Stomach (tissue), 9 donors: ENCODE results near the gene SLMAP. TPM values are rescaled to one million over a fixed set of nuclear protein-coding genes. Genes with fewer than 3 reads are reported as not detected.
A peak's percentile ranks its signal among the peaks of the same experiment; 100 is the strongest.

Source experiments
- DNase-seq, 2 donors: peaks; one replicate each; pipeline versions ENCODE4 v3.0.0 to v3.0.0-alpha.2; 2013 to 2019
- H3K27ac ChIP-seq, 5 donors: fragments of 200-600 bp in 4 of 5; sonication (generic) in 4 of 5; one replicate each; pipeline ENCODE4 v1.5.1; 2013 to 2019; ENCODE audit warnings: mild to moderate bottlenecking in 1 of 5, moderate library complexity in 1 of 5
- H3K27me3 ChIP-seq, 3 donors: fragments of 200-600 bp; sonication (generic); one replicate each; pipeline ENCODE4 v1.5.1; 2017 to 2019; ENCODE audit warnings: mixed run types in 1 of 3
- H3K36me3 ChIP-seq, 4 donors: fragments of 200-600 bp; sonication (generic); 1 replicate in 3 of 4; 2 replicates in 1 of 4; pipeline ENCODE4 v1.5.1; 2016 to 2019
- H3K4me1 ChIP-seq, 4 donors: fragments of 200-600 bp; sonication (generic); one replicate each; pipeline ENCODE4 v1.5.1; 2016 to 2019
- H3K4me3 ChIP-seq, 4 donors: fragments of 200-600 bp; sonication (generic) in 3 of 4; one replicate each; pipeline ENCODE4 v1.5.1; 2016 to 2019; ENCODE audit warnings: mild to moderate bottlenecking in 1 of 4
- H3K9me3 ChIP-seq, 4 donors: fragments of 200-600 bp; sonication (generic); one replicate each; pipeline ENCODE4 v1.5.1; 2016 to 2019
- CTCF ChIP-seq, 7 experiments: fragments of 450-650 bp in 4 of 7; fragments of 200-600 bp in 3 of 7; sonication (generic) in 3 of 7; IDR thresholded peaks; one replicate each; pipeline ENCODE4 v1.5.1; 2016 to 2019; ENCODE audit warnings: antibody characterized with exemption in 7 of 7, control low read depth in 2 of 7, mild to moderate bottlenecking in 1 of 7
- EP300 ChIP-seq: sonication (generic); formaldehyde crosslinking; IDR thresholded peaks from one replicate; pipeline ENCODE4 v1.6.1; 2017; ENCODE audit warnings: antibody characterized with exemption
- POLR2A ChIP-seq, 4 donors: fragments of 450-650 bp; IDR thresholded peaks; one replicate each; pipeline ENCODE4 v1.6.1; 2016; ENCODE audit warnings: antibody characterized with exemption in 4 of 4, control low read depth in 2 of 4, mild to moderate bottlenecking in 1 of 4, moderate library complexity in 1 of 4
- POLR2AphosphoS5 ChIP-seq, 3 donors: sonication (generic); formaldehyde crosslinking; IDR thresholded peaks; one replicate each; pipeline ENCODE4 v1.6.1; 2016; ENCODE audit warnings: antibody characterized with exemption in 3 of 3
- WGBS, 5 donors: extraction: QIAGEN DNeasy Blood & Tissue Kit in 3 of 5; methylation state at CpG; one replicate each; pipeline versions ENCODE4 v1.1.5 to v1.1.7; 2013 to 2018; 5-methylcytosine and 5-hydroxymethylcytosine counted together
- intact Hi-C: fragments of 100-400 bp; cut with DNase I; formaldehyde crosslinking; loops from one replicate; pipeline ENCODE4 v1.15.1; 2023; ENCODE audit warnings: low total_unique reads
- polyA plus RNA-seq, 3 donors: library from polyadenylated mRNA; stranded (reverse); fragments of 200-250 nt; gene quantifications; one replicate each; pipeline ENCODE4 v1.2.3, GENCODE V29; 2013
- total RNA-seq, 5 donors: library from RNA; depleted of rRNA; stranded (reverse); fragments of >200 nt; gene quantifications; one replicate each; pipeline versions ENCODE4 v1.1.0 to v1.2.3, GENCODE V29; 2014 to 2016
- donor health status: healthy with polysubstance abuse.
- donor health status: Bipolar disorder and iron deficiency.
- donor health status: healthy.

Gene SLMAP
- total and polyA plus RNA-seq, 8 donors, result 23.9 to 534 (median 133) TPM

- H3K9me3 ChIP-seq, result no peaks in the 10 kb centered on the region
- H3K27me3 ChIP-seq, result no peaks in the 10 kb centered on the region
- DNase-seq, result no peak
- intact Hi-C loops, result no loop called here
- 50 to 65% (median 62%) methylated on average over 4 of the region's 4 CpGs for whole genome bisulfite sequencing, 5 donors
- H3K4me3 ChIP-seq, result no peak overlapping the region
- no peak for TF ChIP-seq POLR2A (IDR thresholded peaks at IDR 0.05)
- no peak for TF ChIP-seq CTCF (IDR thresholded peaks at IDR 0.05)
- TF ChIP-seq POLR2AphosphoS5 (IDR thresholded peaks at IDR 0.05), result no peak
- TF ChIP-seq EP300, result no peak
- peaks cover 0 to 6% (median 2%) of the 10 kb centered on the region in 4 donors for H3K4me1 ChIP-seq
- peaks cover 0 to 39% (median 25%) of the 10 kb centered on the region in 4 donors for H3K36me3 ChIP-seq
- peak overlapping the region in 2 of 5 donors; percentile 37 to 89 for H3K27ac ChIP-seq
These were observed 140.6 kb downstream of the SLMAP start for GRCh38 chr3:57896691-57897090.

- WGBS, 5 donors, result 78 to 96% (median 86%) methylated on average over 2 of the region's 2 CpGs
- Histone ChIP-seq H3K27me3 (no peaks in the 10 kb centered on the region), H3K9me3 (no peaks in the 10 kb centered on the region), H3K4me1 (peaks cover 0 to 18% (median 8%) of the 10 kb centered on the region in 4 donors), H3K27ac (peak overlapping the region in 2 of 5 donors; percentile 15 to 19), H3K4me3 (no peak overlapping the region), H3K36me3 (peaks cover 0 to 58% (median 46%) of the 10 kb centered on the region in 4 donors)
- intact Hi-C loops, result no loop called here
- TF ChIP-seq CTCF (IDR thresholded peaks at IDR 0.05), result no peak
- TF ChIP-seq POLR2AphosphoS5 (IDR thresholded peaks at IDR 0.05), result no peak
- no peak for TF ChIP-seq POLR2A (IDR thresholded peaks at IDR 0.05)
- no peak for TF ChIP-seq EP300
- no peak for DNase-seq
These were observed 144.7 kb downstream of the SLMAP start for GRCh38 chr3:57900786-57901185.

GRCh38 chr3:57903124-57903890 lies 147.2 kb downstream of the SLMAP start:
- WGBS, 5 donors, result 73 to 91% (median 86%) methylated on average over 3 of the region's 3 CpGs
- peak overlapping the region in 1 of 5 donors; percentile 5 for H3K27ac ChIP-seq
- TF ChIP-seq POLR2AphosphoS5 (IDR thresholded peaks at IDR 0.05) (peak in 1 of 3 donors; percentile 14), CTCF (IDR thresholded peaks at IDR 0.05) (no peak)
- no peaks in the 10 kb centered on the region for H3K9me3 ChIP-seq
- DNase-seq, result no peak
- peaks cover 0 to 29% (median 6%) of the 10 kb centered on the region in 4 donors for H3K4me1 ChIP-seq
- no peak overlapping the region for H3K4me3 ChIP-seq
- no peaks in the 10 kb centered on the region for H3K27me3 ChIP-seq
- intact Hi-C loops, result no loop called here
- peaks cover under 1 to 59% (median 39%) of the 10 kb centered on the region in 4 donors for H3K36me3 ChIP-seq

GRCh38 chr3:57910990-57911389 lies 154.9 kb downstream of the SLMAP start:
- Histone ChIP-seq H3K9me3 (no peaks in the 10 kb centered on the region), H3K4me3 (no peak overlapping the region), H3K27ac (no peak overlapping the region), H3K36me3 (peaks cover 41 to 86% (median 73%) of the 10 kb centered on the region in 4 donors), H3K27me3 (no peaks in the 10 kb centered on the region), H3K4me1 (peaks cover 0 to 32% (median 0%) of the 10 kb centered on the region in 4 donors)
- peak in 1 of 2 donors; percentile 35 for DNase-seq
- intact Hi-C loops, result no loop called here
- 56 to 77% (median 71%) methylated on average over 2 of the region's 2 CpGs for WGBS, 5 donors
- peak in 1 of 7 experiments; percentile 6 for TF ChIP-seq CTCF (IDR thresholded peaks at IDR 0.05)
- no peak for TF ChIP-seq POLR2A (IDR thresholded peaks at IDR 0.05)
